Measurements from ENCODE around the gene TENM3.

GRCh38 chr4:182807767-182808548, 564.8 kb downstream of the TENM3 start:
- TF ChIP-seq, protein P1, sequence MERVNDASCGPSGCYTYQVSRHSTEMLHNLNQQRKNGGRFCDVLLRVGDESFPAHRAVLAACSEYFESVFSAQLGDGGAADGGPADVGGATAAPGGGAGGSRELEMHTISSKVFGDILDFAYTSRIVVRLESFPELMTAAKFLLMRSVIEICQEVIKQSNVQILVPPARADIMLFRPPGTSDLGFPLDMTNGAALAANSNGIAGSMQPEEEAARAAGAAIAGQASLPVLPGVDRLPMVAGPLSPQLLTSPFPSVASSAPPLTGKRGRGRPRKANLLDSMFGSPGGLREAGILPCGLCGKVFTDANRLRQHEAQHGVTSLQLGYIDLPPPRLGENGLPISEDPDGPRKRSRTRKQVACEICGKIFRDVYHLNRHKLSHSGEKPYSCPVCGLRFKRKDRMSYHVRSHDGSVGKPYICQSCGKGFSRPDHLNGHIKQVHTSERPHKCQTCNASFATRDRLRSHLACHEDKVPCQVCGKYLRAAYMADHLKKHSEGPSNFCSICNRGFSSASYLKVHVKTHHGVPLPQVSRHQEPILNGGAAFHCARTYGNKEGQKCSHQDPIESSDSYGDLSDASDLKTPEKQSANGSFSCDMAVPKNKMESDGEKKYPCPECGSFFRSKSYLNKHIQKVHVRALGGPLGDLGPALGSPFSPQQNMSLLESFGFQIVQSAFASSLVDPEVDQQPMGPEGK (CRISPR knock-in tag; IDR thresholded peaks at IDR 0.05; ENCODE audit: borderline replicate concordance): no peak
- TF ChIP-seq TSHZ2 (CRISPR knock-in tag; IDR thresholded peaks at IDR 0.05): no peak
